NCI-H2196 treated with DMSO at 0.1 percent for 48 hours (cell line): ENCODE results near the gene POLR2L.

ENCODE experiments used
- DNase-seq: peaks from one replicate; lab custom pipeline; 2025; ENCODE audit not compliant: unreplicated experiment; lab: John Stamatoyannopoulos, UW

The POLR2L gene

GRCh38 chr11:855796-856195, 13.5 kb upstream of the POLR2L start:
- no peak for DNase-seq

- DNase-seq: no peak
These were observed 13.0 kb upstream of the POLR2L start for GRCh38 chr11:855330-855674.

- DNase-seq: no peak
These were observed 12.4 kb upstream of the POLR2L start for GRCh38 chr11:854601-855329.

GRCh38 chr11:853682-854448, 11.5 kb upstream of the POLR2L start:
- DNase-seq: no peak

- DNase-seq: no peak
These were observed 10.4 kb upstream of the POLR2L start for GRCh38 chr11:852762-853161.

- no peak for DNase-seq
These were observed 8.7 kb upstream of the POLR2L start for GRCh38 chr11:850775-851763.

GRCh38 chr11:849951-850774, 7.8 kb upstream of the POLR2L start:
- no peak for DNase-seq

- peak; percentile 33 for DNase-seq
These were observed 6.9 kb upstream of the POLR2L start for GRCh38 chr11:849104-849824.

- DNase-seq: no peak
These were observed 6.1 kb upstream of the POLR2L start for GRCh38 chr11:848380-848931.

GRCh38 chr11:847876-848275, 5.5 kb upstream of the POLR2L start:
- DNase-seq: no peak

GRCh38 chr11:846496-847098, 4.3 kb upstream of the POLR2L start:
- no peak for DNase-seq

GRCh38 chr11:845872-846495, 3.7 kb upstream of the POLR2L start:
- DNase-seq: no peak

- peak; percentile 50 for DNase-seq
These were observed 2.6 kb upstream of the POLR2L start for GRCh38 chr11:844693-845644.

- DNase-seq: no peak
These were observed 1.7 kb upstream of the POLR2L start for GRCh38 chr11:843818-844692.

- no peak for DNase-seq
These were observed 881 bp upstream of the POLR2L start for GRCh38 chr11:843086-843734.

- DNase-seq: no peak
These were observed 354 bp downstream of the POLR2L start for GRCh38 chr11:841981-842369.
